Fibroblast of the aortic adventitia (primary cell): ENCODE data around the gene MFNG. TPM values are rescaled to one million over a fixed set of nuclear protein-coding genes. Genes with fewer than 3 reads are reported as not detected.

ENCODE experiments used
- DNase-seq: peaks from one replicate; pipeline ENCODE4 v3.0.0-alpha.2; 2010; ENCODE audit warnings: low read depth
- H3K4me3 ChIP-seq: 2 replicates; pipeline ENCODE4 v1.5.1; 2011; ENCODE audit warnings: low read depth, mild to moderate bottlenecking, control low read depth, low read length, moderate library complexity
- CTCF ChIP-seq: IDR thresholded peaks from 2 replicates; pipeline ENCODE4 v1.5.1; 2011; ENCODE audit warnings: mild to moderate bottlenecking, low read length, control low read depth, inconsistent platforms; ENCODE audit not compliant: insufficient read depth
- total RNA-seq: library from RNA; depleted of rRNA; stranded (reverse); fragments of >200 nt; gene quantifications from 2 replicates; pipeline ENCODE4 v1.2.3, GENCODE V29; 2012; ENCODE audit warnings: low replicate concordance

The MFNG gene
- total RNA-seq, 1 donor: 0.36 TPM

GRCh38 chr22:37445501-37445900, 40.7 kb downstream of the MFNG start:
- no peak overlapping the region for H3K4me3 ChIP-seq
- DNase-seq: no peak
- no peak for TF ChIP-seq CTCF

DNA sequence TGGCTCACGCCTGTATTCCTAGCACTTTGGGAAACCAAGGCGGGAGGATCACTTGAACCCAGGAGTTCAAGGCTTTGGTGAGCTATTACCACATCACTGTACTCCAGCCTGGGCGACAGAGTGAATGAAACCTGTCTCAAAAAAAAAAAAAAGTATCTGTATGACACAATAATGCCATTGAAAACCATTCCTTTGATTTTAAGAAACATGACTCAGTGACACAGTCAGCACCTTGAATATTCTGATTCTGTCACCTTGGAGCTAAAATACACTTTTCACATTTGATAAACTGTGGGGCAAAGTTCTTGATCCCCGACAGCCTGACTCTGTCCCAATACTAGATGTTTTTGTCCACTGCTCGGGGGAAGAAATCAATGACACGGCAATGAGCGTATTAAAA, 42.2 kb downstream of the MFNG start:
- DNase-seq: no peak
- H3K4me3 ChIP-seq: no peak overlapping the region
- no peak for TF ChIP-seq CTCF

DNA sequence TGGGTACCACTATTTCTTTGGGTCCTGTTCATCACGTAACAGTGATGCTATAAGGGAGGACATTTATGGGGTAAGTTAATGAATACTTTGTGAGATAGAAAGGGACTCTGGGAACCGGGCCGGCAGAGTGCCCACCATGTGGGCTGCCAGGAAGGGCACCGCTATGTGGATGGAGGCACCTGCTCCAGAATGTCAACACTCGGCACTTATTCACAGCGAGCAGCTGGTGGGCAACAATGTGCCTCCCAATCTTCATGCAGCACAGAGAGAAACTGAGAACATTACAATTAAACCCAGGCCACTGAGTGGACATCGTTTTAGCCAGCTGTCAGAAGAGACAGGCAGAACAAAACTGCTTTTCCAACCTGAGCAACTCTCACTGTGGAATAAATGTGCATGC, 43.1 kb downstream of the MFNG start:
- no peak for DNase-seq
- no peak for TF ChIP-seq CTCF
- H3K4me3 ChIP-seq: no peak overlapping the region

- H3K4me3 ChIP-seq: no peak overlapping the region
- DNase-seq: peak; percentile 35
- TF ChIP-seq CTCF: no peak
Observed at GRCh38 chr22:37442537-37442936, 43.6 kb downstream of the MFNG start.

GRCh38 chr22:37442135-37442534, 44.0 kb downstream of the MFNG start:
- H3K4me3 ChIP-seq: no peak overlapping the region
- TF ChIP-seq CTCF: no peak
- no peak for DNase-seq

- TF ChIP-seq CTCF: no peak
- no peak overlapping the region for H3K4me3 ChIP-seq
- no peak for DNase-seq
Observed at GRCh38 chr22:37440875-37441274, 45.3 kb downstream of the MFNG start.

- H3K4me3 ChIP-seq: no peak overlapping the region
- no peak for TF ChIP-seq CTCF
- no peak for DNase-seq
Observed at GRCh38 chr22:37439347-37439746, 46.8 kb downstream of the MFNG start.
